D721Med (cell line): Measurements from ENCODE around the gene HLA-F.
A peak's percentile ranks its signal among the peaks of the same experiment; 100 is the strongest.

Source experiments
- DNase-seq: peaks from one replicate; pipeline ENCODE4 v3.0.0; 2011; ENCODE audit warnings: low spot score; ENCODE audit not compliant: insufficient read length
- FAIRE-seq: peaks from 2 replicates; lab custom pipeline; 2011; peaks lifted over from hg19 to GRCh38; lab: Jason Lieb, UNC
- TF ChIP-seq, protein P1 (sequence below): IDR thresholded peaks from 2 replicates; pipeline ENCODE4 v1.5.1; 2012; ENCODE audit warnings: mild to moderate bottlenecking, control low read depth; ENCODE audit not compliant: insufficient read depth; ENCODE audit errors: missing control alignments

HLA-F gene

DNA sequence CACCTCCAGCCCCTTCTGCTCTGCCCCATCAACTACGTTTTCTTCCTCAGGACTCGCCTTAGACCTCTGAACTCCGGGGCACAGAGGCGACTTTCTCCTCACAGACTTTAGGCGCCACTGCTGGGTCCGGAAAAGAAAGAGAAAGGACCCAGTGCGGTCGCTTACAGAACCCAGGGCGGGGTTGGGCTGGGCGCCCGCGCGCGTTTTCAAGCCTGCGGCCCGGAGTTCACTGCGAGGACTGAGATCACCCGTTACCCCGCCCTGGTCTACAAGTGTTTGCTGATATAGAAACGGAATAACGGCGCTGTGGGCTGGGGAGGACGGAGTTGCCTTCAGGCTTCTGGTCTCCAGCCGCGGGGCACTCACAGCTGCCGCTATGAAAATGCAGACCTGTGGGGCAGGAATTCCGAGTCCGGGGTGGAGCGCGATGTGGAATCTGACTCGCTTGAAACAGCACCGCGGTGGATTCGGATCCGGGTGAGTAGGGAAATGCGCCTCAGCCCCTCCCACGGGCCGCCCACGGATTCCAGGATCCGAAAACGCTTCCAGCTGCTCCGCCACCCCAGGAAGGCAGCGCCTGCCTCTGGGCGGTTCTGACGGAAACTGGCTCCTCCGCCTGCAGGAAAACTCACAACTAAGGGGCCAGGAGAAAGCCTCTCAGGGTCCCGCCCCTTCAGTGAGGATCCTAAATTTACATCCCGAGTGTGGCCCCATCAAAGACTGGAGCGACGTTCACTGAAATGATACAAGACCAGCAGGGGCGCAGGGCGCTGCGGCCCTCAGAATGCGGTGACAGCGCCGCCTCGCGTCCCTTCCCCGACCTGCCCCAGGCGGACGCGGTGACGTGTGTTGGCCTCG lies 29.4 kb downstream of the HLA-F start:
- FAIRE-seq (no peak), DNase-seq (peak; percentile 51)
- TF ChIP-seq, protein P1, sequence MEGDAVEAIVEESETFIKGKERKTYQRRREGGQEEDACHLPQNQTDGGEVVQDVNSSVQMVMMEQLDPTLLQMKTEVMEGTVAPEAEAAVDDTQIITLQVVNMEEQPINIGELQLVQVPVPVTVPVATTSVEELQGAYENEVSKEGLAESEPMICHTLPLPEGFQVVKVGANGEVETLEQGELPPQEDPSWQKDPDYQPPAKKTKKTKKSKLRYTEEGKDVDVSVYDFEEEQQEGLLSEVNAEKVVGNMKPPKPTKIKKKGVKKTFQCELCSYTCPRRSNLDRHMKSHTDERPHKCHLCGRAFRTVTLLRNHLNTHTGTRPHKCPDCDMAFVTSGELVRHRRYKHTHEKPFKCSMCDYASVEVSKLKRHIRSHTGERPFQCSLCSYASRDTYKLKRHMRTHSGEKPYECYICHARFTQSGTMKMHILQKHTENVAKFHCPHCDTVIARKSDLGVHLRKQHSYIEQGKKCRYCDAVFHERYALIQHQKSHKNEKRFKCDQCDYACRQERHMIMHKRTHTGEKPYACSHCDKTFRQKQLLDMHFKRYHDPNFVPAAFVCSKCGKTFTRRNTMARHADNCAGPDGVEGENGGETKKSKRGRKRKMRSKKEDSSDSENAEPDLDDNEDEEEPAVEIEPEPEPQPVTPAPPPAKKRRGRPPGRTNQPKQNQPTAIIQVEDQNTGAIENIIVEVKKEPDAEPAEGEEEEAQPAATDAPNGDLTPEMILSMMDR = peak; percentile 67

DNA sequence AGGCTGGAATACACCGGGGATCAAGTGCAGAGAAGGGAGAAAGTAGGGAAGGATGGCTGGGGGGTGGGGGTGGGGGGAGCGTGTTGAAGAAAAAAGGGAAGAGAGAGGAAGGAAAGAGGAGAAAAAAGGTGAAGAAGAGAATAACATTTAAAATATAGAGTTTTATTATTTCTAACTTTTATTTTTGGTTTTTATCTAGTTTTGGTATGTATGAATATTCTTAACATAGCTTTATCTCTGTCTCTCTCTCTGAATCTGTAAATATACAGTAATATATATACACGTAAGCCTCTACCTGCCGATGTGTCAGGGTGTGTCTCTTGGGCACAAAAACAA lies 30.0 kb downstream of the HLA-F start:
- TF ChIP-seq, protein P1 = no peak
- FAIRE-seq = no peak
- DNase-seq = no peak

DNA sequence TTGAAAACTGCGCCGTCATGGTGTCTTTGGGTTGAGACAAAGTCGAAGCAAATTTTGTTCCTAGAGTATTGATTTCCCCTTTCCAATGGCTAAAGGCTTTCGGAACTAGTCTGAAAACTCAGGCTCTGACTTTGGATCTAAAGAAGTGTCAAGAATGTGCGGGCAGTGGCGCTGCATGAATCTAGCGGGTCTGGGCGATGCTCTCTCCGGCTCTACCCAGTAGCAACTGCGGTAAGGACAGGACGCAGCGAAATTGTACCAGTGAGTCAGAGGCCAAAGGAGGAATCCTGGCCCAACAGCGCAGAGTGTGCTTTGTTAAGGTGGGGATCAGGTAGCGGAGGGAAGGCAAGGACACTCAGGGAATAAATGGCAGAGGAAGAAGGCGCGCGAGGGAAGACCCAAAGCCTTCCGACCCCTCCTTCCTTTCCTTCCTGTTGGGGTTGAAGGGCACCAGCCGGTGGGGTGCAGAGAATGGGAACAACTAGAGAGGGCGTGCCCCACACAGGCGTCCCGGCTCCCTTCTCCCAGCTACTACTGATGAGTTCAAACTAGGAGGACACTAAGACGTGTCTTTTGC lies 32.1 kb downstream of the HLA-F start:
- DNase-seq = no peak
- FAIRE-seq = no peak
- TF ChIP-seq, protein P1 = no peak

DNA sequence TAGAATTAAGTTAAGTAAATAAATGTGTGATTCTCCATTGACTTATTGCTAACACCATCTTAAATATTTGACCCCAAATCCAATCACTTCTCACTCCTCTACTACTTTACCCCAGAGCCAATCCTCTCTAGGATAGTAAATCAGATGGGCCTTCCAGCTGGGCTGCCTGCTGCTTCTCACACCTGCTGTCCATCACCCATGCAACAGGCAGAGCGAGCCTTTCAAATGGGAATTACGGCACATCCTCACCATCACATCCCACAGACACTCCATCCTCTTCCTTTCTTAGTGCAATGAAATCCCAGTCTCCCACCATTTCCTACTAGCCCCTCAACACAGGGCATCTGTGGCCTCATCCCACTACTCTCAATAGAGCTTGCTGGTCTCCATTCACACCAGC lies 34.0 kb downstream of the HLA-F start:
- TF ChIP-seq, protein P1 = no peak
- DNase-seq (no peak), FAIRE-seq (no peak)

DNA sequence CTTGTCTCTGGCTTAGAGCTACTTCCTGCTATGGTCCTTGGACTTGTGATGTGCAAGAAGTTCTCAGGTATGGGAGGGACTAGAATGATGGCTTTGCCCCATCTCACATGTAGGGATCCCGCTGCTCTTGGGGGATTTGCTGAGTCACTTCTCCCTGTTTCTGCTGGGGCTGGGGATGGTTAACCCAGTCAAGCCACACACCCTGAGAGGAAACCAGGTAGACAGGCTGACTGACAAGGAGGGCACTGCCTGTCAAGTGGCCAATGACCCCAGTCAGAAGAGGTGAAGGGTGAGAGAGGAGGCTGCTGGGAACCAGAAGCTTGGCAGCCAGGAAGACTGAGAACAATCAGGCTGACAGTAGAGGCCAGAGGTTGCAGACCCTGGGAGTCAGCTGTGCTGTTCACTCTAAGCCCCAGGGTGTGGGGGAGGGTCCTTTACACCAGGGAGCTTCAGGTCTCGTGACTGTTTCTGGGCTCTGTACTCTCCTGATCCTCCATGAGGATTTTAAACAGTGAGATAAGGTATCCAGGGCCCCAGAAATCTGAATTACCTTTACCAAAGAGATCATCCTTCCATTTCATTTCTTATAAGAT lies 34.6 kb downstream of the HLA-F start:
- TF ChIP-seq, protein P1 = no peak
- DNase-seq (no peak), FAIRE-seq (no peak)

DNA sequence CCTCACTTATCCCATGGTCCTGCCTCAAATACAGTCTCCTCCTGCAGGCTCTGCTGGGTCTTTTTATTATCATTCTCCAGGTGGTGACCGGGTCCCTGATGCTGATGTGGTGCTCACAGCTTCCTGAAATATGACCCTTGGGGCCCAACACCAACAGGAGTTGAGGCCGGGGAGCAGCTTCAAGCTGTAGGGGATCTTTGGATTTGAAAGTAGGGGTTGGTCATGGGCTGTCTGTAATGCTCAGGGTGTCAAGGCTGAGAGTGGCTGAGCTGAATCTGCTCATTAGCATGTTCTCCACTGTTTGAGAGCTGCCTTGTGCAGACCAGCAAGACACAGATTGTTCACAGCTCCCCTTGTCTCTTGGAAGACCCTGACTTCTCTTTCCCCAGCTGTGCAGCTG lies 35.5 kb downstream of the HLA-F start:
- FAIRE-seq (no peak), DNase-seq (no peak)
- TF ChIP-seq, protein P1 = no peak
